Measurements from ENCODE around the gene MST1.

DNA sequence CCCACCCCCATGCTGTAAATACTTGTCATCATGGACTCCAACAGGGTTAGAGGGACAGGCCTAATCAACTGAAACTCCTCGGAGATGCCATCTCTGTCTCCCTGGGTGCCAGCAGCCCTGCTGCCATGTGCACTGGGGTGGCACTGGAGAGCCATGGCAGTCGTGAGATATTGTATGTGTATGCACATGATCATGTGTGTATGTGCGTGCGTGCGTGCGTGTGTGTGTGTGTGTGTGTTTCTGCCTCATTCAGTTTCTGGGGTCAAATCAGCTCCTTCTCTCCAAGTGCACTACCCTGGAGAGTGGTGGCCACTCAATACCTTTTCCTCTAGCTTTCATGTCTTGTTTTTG is 18.4 kb downstream of the MST1 start:
- TF ChIP-seq POLR2AphosphoS5 (IDR thresholded peaks at IDR 0.05) (no peak), CTCF (IDR thresholded peaks at IDR 0.05) (no peak)

All from breast epithelium (tissue), 3 donors.